DMS114 treated with DMSO at 0.1 percent for 48 hours (cell line): ENCODE measurements around the gene SCARF1.

Source experiments
- DNase-seq: peaks from one replicate; lab custom pipeline; 2025; ENCODE audit not compliant: unreplicated experiment; lab: John Stamatoyannopoulos, UW

Gene SCARF1

DNA sequence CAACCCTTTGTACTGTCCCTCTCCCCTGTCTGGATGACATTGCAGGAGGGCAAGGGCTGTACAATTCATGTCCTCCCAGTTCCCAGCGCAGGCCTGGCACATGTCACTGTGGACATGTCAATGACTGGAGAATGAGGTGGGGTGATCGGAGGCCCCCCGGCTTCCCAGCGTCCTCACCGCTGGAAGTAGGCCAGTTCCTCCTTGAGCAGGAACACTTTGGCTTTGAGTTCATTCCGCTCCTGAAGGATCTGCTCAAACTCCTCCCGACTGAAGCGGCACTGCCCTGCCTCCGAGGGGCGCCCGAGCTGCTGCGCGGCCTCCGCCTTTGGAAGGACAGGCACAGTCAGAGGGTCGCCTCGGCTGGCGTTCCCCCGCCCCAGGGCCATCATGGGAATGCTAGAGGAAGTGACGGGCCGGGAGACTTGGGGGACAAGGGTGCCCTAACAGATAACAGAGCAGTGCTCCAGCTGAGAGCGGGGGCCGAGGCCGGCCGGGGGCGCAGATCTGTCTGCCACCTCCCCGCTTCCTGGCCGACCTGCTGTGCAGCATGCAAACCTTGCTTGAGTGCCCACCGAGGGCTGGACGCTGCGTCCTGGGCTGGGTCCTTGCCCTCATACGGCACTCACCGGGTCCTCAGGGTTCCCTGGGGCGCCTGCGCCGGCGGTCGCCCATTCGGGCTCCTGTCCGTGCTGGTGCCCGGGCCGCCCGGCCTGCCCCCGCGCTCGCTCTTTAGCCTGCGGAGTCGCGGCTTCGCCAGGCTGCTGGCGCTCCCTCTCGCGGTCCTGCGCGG lies 2.8 kb upstream of the SCARF1 start:
- DNase-seq = no peak

DNA sequence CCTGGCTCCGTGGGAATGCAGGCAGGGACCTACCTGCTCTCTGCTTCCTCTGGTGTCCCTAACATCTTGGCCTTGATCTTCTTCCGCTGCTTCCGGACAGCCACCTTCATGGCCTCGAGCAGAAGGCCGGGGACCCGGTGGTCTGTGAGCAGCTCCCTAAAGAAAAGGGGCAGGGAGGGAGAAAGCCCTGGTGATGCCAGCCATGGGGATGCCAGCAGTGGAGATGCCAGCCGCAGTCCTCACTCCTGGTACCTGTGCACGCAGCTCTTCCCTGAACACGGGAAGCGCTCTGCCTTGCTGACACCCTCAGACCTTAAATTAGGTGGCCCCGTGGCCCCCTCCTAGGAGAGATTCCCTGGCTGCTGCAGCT lies 2.3 kb upstream of the SCARF1 start:
- DNase-seq = no peak

DNA sequence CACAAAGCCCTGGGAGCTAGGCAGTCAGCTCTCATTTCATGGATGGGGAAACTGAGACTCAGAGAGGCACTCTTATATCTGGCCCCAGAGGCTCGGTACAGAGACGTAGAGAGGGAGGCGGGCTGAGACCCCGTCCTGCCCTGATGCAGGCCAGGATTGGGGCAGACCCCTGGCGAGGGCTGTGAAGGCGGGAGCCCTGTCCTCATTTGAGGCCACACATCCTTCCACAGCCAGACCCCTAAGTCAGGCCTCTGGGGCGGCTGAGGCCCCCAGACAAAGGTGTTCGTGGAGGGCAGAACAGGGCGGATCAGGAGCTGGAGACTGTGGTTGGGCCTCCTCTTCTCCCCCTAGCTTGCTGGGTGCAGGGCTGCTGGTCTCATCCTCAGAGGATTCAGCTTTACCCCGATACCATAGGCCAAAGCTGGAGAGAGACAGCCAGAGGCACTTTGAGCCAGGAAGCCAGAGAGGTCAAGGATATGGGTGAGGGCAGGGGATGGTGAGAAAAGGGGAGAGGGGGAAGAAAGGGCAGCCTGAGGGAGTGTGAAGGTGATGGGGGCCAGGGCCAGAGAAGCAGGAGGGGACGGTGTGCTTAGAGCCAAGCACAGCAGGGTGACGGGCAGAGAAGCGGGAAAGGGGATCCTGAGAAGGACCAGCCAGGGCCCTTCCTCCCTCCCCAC lies 805 bp upstream of the SCARF1 start:
- no peak for DNase-seq

DNA sequence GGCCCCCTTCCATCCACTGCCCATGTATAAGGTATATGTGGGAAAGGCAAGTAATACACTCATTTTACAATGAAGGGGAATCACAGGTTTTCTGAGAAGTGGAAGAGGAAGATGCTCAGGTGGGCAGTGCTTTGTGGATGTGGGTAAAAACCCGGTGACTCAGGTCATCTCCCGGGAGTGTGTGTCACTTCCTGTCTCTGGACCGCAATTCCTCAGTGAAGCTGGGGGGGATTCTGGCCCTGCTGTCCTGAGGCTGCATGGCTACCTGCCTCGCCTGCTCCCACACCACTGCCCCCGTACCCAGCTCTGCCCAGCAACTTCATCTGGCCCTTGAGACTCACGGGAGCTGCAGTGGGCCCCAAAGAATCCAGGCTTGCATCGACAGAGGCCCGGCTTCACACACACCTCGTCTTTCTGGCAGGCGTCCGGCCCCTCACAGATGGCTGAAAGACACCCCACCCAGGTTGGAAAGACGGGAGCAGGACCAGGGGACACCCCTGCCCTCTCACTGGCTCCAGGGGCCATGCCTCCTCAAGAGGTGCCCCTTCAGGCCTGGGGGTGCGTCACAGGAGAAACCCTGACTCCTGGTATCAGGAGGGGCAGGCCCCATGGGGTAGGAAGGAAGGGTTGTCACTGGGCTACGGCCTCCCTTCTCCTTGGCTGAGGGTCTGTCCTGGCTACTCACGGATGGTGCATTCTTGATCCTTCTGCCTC lies 882 bp downstream of the SCARF1 start:
- DNase-seq = no peak

DNA sequence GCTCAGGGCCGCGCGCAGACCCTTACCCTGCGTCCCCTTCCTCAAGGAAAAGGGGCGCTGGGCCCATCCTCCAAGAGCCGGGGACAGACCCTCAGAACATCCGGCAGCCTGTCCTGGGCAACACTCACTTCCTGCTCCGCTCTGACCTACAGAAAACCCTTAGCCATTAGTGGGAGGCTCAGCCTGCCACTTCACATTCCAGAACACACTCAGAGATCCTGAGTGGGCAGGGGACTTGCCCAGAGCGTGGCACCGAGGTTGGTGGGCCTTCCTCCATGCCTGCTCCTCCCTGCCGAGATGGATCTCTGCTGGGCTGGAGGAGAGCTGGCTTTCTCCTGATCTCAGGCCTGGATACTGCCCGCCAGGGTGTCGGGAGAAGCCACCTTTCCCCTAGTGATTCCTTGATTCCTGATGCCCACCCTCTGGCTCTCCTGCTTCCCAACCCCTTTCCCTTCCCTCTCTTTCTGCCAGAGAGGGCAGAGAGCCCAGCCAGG lies 1.5 kb downstream of the SCARF1 start:
- no peak for DNase-seq

DNA sequence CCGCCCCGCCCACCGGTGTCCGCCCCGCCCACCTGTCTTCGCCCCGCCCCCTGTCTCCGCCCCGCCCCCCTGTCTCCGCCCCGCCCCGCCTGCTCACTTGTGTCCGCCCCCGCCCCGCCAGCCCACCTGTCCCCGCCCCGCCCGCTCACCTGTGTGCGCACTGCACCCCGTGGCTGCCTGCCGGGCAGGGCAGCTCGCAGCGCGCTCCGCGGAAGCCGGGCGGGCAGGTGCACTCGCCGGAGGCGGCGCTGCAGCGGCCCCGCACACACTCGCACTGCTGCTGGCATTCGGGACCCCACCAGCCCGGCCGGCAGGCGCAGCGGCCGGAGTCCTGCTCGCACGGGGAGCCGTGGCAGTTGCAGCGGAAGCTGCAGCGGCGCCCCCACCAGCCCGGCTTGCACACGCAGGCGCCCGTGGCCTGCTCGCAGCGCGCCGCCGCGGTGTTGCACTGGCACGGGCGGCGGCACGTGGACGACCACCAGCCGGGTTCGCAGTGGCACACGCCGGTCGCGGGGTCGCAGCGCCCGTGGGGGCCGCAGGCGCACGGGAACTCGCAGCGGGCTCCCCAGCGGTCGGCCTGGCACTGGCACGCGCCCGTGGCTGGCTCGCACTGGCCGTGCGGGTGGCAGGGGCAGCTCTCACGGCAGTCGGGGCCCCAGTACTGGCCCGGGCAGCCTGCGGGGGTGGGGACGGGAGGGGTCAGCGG lies 2.1 kb downstream of the SCARF1 start:
- no peak for DNase-seq

DNA sequence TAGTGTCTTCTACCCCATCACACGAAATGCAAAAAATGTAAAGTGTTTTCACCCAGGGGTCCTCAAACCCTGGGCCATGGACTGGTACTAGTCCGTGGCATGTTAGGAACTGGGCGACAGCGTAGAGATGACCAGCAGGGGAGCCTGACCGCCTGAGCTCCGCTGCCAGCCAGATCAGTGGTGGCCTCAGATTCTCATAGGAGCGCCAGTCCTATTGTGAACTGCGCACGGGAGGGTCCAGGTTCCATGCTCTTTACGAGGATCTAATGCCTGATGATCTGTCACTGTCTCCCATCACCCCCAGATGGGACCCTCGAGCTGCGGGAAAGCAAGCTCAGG lies 4.5 kb downstream of the SCARF1 start:
- no peak for DNase-seq

DNA sequence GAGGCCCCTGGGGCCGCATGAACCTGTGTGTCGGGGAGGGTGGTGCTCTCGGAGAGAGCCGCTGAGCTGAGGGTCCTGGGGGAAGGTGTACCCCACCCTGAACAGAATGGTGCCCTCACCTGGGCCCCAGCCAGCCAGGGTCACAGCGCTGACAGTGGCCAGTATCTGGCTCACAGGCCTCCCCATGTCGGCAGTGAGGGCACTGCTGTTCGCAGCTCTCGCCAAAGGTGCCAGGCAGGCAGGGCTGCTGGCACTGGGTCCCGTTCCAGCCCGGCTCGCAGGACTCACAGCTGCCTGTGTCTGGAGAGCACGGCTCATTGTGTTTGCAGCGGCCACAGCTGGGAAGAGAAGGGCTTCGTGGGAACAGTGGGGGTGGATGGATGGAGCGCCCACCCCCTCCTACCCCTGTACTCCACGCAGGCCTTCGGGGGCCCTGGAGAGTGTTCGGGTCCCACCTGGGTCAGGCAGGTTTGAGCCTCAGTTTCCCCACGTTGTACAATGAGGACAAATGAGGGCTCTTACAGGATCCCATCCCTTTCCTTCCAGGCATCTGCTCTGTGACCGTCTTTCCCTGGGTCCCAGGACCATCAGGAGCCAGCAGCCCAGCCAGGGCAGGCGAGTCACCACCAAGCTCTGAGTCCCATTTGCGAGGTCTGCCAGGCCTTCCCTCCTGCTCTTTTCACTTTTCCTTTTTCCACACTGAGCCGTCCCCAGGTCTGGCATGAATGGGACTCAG lies 5.0 kb downstream of the SCARF1 start:
- DNase-seq = no peak

DNA sequence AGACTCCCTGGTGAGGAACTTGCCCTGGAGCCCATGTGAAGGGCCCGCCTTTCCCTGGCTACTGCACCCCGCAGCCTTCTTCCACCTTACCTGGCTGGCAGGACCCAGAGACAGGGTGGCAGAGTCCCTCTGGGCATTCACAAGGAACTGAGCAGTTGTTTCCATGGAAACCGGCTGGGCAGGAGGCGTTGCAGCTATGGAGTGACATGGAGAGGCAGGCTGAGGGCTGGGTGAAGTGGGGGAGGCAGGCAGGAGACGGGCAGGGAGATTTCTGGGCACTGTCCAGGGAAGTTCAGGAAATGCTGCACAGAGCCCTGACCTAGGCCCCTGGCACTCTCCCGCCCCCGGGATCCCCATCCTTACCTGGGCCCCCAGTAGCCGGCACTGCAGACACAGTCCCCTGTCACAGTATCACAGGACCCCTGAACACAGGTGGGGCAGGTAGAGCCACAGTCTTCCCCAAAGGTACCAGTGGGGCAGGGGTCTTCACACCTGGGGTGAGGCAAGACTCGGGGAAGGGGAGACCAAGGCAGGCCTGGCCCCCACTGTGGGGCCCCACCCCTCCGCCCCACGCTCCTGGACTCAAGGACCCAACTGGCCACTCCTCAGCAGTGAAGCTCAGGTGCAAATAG lies 5.9 kb downstream of the SCARF1 start:
- DNase-seq = no peak

DNA sequence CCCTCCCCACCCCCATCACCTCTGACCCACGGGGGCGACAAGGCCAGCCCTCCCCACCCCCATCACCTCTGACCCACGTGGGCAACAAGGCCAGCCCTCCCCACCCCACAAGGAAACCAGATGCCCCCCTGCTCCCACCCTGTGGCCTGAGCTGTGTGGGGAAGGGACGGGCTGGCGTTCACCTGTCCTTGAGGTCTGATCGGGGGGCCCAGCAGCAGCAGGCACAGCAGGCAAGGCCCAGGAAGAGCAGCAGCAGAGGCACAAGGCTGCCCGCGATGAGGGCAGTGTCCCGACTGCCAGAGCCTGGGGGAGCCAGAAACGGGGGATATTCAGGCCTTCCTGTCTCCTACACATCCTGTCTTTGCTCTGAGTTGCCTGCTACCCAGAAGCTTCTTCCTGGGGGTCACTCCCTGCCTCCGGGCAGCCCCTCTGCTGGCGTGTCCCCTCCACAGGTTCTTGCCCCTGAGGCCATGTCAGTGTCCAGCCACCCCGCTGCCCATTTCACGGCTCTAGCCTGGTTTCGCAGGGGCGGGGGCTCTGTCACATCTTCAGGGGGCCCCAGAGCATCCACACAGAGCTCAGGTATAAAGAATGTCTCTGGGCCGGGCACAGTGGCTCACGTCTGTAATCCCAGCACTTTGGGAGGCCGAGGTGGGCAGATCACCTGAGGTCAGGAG lies 6.8 kb downstream of the SCARF1 start:
- no peak for DNase-seq

DNA sequence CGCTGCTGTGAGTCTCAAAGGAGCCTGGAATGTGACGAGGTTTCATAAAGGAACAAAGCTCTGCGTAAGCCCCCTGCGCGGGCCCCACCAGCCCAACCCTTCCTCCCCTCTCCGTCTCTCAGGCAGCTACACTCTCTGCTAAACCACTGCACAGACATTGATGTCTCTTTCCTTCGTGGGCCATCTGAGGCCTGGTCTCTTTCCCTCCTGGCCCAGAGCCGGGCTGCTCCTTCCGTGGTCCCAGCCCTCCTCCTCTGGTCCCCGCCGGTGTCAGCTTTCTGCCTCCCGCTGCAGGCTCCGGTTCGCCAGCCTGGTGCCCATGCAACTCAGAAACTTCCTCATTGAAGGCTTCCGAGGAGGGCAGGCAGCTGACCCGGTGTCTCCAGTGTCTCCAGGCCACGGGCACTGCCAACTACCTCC lies 7.4 kb downstream of the SCARF1 start:
- DNase-seq = no peak

DNA sequence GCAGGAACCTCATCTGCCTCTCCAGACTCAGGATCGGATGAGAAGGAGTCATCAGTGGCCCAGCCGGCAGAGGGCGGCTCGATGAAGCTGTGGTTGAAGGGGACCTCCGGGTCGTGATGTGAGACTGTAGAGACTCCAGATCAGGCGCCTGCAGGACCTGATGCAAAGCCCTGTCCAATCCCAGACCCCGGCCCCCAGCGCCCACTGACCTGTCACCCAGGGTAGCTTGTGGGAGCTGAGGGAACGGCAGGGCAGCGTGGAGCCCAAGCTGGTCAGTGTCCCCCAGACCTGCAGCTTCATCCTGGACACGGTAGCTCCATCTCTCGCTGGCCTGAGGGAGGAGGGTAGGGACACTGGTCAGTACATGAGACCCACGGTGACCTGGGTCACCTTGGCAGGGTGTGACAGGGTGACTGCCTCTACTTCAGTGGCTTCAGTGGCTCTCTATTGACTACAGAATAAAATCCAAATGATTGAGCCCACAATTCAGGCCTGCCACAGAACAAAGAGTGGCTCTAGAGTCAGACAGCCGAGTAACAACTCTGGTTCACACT lies 8.7 kb downstream of the SCARF1 start:
- no peak for DNase-seq

DNA sequence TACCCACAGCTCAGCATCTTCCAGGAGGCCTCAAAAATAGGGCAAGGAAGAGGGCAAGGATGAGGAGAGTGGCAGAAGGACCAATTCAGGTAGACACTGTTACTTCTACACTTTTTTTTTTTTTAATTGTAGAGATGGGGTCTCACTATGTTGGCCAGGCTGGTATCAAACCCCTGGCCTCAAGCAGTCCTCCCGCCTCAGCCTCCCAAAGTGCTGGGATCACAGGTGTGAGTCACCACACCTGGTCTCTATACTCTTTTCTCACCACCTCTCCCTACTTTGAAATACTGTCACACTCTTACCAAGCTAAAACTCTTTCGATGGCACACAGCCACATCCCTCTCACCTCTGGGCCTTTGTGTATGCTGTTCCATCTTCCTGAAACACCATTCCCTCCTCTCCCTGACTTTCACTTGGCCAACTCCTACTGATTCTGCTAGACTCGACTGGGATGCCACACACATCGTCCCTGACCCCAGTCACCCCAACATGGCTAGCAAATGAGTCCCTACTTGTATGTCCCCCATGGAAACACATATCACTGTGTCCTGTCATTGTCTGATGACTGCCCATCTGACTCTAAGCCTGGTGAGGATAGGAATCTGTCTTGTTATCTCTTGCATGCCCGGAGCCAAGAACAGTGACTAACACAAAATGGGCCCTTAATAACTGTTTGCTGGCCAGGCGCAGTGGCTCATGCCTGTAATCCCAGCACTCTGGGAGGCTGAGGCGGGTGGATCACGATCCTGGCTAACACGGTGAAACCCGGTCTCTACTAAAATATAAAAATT lies 9.7 kb downstream of the SCARF1 start:
- no peak for DNase-seq

DNA sequence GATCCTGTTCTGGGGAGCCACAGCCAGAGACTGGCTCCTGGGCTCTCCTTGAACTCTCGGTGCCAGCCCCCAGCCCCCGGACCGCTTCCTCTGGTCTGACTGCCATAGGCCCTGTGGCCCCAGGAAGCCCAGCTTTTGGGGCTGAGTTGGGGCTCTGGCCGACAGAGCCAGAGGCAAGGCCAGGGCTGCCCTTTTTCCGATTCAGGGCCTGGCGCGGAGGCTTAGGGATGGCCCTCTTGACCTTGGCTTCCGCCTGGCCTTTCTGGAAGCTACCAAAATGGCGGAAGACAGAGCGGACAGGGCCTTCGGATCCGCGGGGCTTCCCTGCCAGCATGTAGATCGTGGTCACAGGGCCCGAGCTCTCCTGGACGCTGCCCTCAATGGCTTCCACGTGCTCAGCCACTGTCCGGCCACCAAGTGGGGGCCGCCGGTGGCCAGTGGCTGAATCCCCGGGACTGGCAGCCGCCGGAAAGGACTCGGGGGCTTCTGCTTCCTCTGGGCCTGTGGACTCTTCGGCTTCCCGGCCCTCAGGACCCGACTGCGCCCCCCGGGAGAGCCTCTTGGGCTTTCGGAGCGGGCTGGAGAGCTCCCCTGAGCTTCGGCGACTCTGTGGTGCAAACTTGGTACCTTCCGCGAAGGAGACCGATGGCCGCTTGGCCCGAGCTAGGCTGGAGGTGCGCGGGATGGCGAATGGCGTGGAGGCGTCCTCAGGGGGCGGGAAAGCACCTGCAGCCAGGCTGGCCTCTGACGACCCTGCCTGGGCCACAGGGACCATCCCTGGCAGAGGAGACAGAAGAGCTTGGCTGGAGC lies 10.5 kb downstream of the SCARF1 start:
- DNase-seq = no peak

DNA sequence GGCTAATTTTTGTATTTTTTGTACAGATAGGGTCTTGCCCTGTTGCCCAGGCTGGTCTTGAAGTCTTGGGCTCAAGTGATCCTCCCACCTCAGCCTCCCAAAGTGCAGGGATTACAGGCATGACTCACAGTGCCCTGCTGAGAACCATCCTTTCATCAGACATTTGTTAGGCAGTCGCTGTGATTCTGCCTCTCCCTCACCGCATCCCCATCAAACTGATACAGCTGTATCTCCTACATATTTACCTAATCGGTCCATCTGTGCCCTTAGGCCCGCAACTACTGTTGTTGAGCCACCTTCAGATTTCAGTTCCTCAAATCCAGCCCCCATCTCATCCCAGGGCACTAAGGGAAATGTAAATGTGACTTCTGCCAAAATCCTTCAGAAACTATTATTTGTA lies 14.9 kb downstream of the SCARF1 start:
- DNase-seq = no peak

DNA sequence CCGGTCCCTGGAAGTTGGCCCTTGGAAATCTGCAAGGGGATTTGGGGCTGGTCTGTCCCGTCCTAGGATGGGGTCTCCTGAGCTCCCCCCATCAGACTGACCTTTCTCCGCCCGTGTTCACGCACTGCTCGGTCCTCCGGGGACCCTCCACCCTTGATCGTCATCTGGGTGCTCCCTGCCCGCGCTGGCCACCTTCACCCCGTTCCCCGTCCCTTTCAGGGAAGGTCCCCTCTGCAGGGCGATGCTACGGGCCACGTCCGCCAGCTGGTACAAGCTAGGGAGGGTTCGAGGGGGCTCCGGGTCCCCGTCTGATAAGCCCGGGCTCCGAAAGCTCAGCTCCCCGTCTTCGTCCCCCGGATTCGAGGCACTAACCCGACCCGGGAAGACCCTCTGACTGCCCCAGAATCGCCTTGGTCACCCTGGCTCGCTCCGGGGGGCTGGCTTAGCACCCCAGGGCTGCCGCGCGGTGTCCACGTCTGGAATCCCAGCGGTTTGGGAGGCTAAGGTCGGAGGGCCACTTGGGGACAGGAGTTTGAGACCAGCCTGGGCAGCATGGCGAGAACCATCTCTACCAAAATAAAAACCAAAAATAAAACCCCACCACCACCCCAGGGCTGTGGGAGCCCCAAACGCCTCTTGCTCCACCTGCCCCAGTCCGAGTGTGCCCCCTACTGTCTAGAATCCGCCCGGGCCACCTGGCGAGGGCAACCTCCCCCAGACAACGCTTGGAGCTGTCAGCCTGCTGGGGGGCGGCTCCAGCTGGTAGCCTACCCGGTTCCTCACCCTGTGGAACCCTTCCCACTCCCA lies 15.8 kb downstream of the SCARF1 start:
- no peak for DNase-seq
